ENCODE results near the gene PLPPR2. TPM values are rescaled to one million over a fixed set of nuclear protein-coding genes. Genes with fewer than 3 reads are reported as not detected.
"Not testable (repeated sequence)": the region's sequence is repeated elsewhere in the genome, so short reads cannot be mapped to it uniquely, and the experiment has no call there.

PLPPR2 gene
- total and polyA plus RNA-seq, 5 donors: 19.7 to 32.1 (median 25.1) TPM

DNA sequence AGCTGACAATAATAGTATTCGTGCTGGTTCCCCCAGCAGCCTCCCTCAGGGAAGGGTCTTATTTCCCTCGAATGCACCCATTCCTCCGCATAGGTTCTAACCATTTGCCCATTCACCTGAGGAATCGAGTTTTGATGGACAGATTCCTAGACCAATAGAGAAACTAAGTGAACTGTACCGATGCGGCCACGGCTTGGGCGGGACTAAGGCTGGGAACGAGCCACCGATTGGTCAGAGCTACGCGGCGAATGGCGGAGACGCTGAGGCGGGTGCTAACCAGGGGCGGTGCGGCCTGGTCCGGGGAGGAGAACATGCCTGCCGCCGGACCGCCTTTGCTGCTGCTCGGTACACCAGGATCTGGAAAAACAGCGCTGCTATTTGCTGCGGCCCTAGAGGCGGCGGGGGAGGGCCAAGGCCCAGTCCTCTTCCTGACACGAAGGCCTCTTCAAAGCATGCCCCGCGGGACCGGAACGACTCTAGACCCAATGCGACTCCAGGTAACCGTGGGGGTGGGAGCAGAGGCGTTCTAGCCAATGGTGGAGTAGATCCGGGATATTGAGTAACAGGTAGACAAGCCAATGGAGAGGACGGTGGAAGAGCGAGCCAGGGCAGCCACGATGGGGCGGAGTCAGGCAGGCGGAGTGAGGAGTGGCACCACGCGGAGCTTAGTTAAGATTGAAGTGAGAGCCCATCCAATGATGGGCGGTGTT, 19.4 kb downstream of the PLPPR2 start, which contains the start of gene SWSAP1:
Gene SWSAP1 (plus strand): TSS at position 234 of the 710 bp plus-strand sequence. CDS start 15 bp downstream, at position 249.
- H3K27ac ChIP-seq (ENCODE audit: low read length): peak within 1 kb of the TSS; percentile 99
- intact Hi-C loops (cut with DNase I): no loop called here
- H3K27me3 ChIP-seq (ENCODE audit: control insufficient read depth, insufficient read depth): no peaks in the 10 kb centered on the region
- WGBS: under 1% methylated on average over 44 of the region's 44 CpGs
- ATAC-seq: peak; percentile 97 to 98
- peaks cover 11% of the 10 kb centered on the region for H3K4me1 ChIP-seq (ENCODE audit: control insufficient read depth, insufficient read depth, low read length)
- H3K9me3 ChIP-seq (ENCODE audit: control insufficient read depth, low read length): no peaks in the 10 kb centered on the region
- DNase-seq: peak; percentile 98 to 99 (median 99)
- H3K4me3 ChIP-seq (ENCODE audit: low read length): peak within 1 kb of the TSS; percentile 74

GRCh38 chr19:11375143-11375948, 20.1 kb downstream of the PLPPR2 start:
- WGBS: 13% methylated on average over 27 of the region's 27 CpGs
- H3K9me3 ChIP-seq (ENCODE audit: control insufficient read depth, low read length): no peaks in the 10 kb centered on the region
- peak overlapping the region; percentile 87 for H3K27ac ChIP-seq (ENCODE audit: low read length)
- DNase-seq (peak; percentile 61 to 86 (median 84)), ATAC-seq (peak; percentile 9 to 32)
- no peaks in the 10 kb centered on the region for H3K27me3 ChIP-seq (ENCODE audit: control insufficient read depth, insufficient read depth)
- peak overlapping the region; percentile 62 for H3K4me3 ChIP-seq (ENCODE audit: low read length)
- intact Hi-C loops (cut with DNase I): no loop called here
- peaks cover 11% of the 10 kb centered on the region for H3K4me1 ChIP-seq (ENCODE audit: control insufficient read depth, insufficient read depth, low read length)

- Histone ChIP-seq H3K4me1 (ENCODE audit: control insufficient read depth, insufficient read depth, low read length) (peaks cover 15% of the 10 kb centered on the region), H3K27ac (ENCODE audit: low read length) (no peak overlapping the region)
Measured at GRCh38 chr19:11377237-11377636, 22.0 kb downstream of the PLPPR2 start.

DNA sequence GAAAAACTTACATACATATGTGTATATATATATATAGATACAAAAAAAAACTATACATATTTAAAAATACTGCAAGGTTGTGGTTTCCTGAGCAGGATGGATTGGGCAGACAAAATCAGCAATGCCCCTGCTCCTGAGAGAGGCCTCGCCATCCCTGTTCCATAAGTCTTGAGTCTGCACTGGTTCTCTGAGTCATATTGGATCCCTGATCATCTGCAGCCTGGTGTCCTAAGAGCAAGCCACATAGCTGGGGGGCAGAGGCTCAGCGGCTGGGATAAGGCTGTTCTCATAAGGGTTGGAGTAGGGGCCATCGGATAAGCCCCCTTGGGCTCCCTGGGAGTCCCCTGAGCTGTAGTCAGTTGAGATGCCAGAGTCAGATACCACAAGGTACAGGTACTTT, 22.5 kb downstream of the PLPPR2 start:
- Histone ChIP-seq H3K9me3 (ENCODE audit: control insufficient read depth, low read length) (no peaks in the 10 kb centered on the region), H3K4me1 (ENCODE audit: control insufficient read depth, insufficient read depth, low read length) (peaks cover 15% of the 10 kb centered on the region), H3K27ac (ENCODE audit: low read length) (no peak overlapping the region), H3K27me3 (ENCODE audit: control insufficient read depth, insufficient read depth) (no peaks in the 10 kb centered on the region), H3K4me3 (ENCODE audit: low read length) (no peak overlapping the region)
- DNase-seq: no peak
- ATAC-seq: no peak
- WGBS: over 99% methylated on average over 3 of the region's 3 CpGs
- intact Hi-C loops (cut with DNase I): no loop called here

More at GRCh38 chr19:11377237-11377636, 22.0 kb downstream of the PLPPR2 start:
- no peak for DNase-seq
- Histone ChIP-seq H3K9me3 (ENCODE audit: control insufficient read depth, low read length) (no peaks in the 10 kb centered on the region), H3K27me3 (ENCODE audit: control insufficient read depth, insufficient read depth) (no peaks in the 10 kb centered on the region), H3K4me3 (ENCODE audit: low read length) (no peak overlapping the region)
- ATAC-seq: no peak
- intact Hi-C loops (cut with DNase I): no loop called here

- ATAC-seq: no peak
- intact Hi-C loops (cut with DNase I): no loop called here
- DNase-seq: peak; percentile 52 to 81 (median 80)
- Histone ChIP-seq H3K27me3 (ENCODE audit: control insufficient read depth, insufficient read depth) (no peaks in the 10 kb centered on the region), H3K9me3 (ENCODE audit: control insufficient read depth, low read length) (no peaks in the 10 kb centered on the region), H3K4me1 (ENCODE audit: control insufficient read depth, insufficient read depth, low read length) (peaks cover 17% of the 10 kb centered on the region), H3K27ac (ENCODE audit: low read length) (no peak overlapping the region), H3K4me3 (ENCODE audit: low read length) (no peak overlapping the region)
- WGBS: 46% methylated on average over 8 of the region's 8 CpGs
Measured at GRCh38 chr19:11378319-11379189, 23.3 kb downstream of the PLPPR2 start.

GRCh38 chr19:11379269-11379845, 24.1 kb downstream of the PLPPR2 start:
- WGBS: 90% methylated on average over 14 of the region's 14 CpGs
- H3K4me3 ChIP-seq (ENCODE audit: low read length); H3K27ac ChIP-seq (ENCODE audit: low read length); ATAC-seq; intact Hi-C loops (cut with DNase I); H3K27me3 ChIP-seq (ENCODE audit: control insufficient read depth, insufficient read depth); DNase-seq; H3K9me3 ChIP-seq (ENCODE audit: control insufficient read depth, low read length): not testable (repeated sequence)
- H3K4me1 ChIP-seq (ENCODE audit: control insufficient read depth, insufficient read depth, low read length): peaks cover 12% of the 10 kb centered on the region

- H3K4me3 ChIP-seq (ENCODE audit: low read length): no peak overlapping the region
- H3K27ac ChIP-seq (ENCODE audit: low read length): no peak overlapping the region
- no peak for DNase-seq
- H3K27me3 ChIP-seq (ENCODE audit: control insufficient read depth, insufficient read depth): no peaks in the 10 kb centered on the region
- no peak for ATAC-seq
- H3K4me1 ChIP-seq (ENCODE audit: control insufficient read depth, insufficient read depth, low read length): peaks cover 12% of the 10 kb centered on the region
- intact Hi-C loops (cut with DNase I): loop anchor here in 2 of 4 donors (10.0 kb wide), 2 partner anchors 55 to 65 kb away; partner anchors contain the start of genes ODAD3 (in 1 of the 2) and PRKCSH (in 1 of the 2)
- no peaks in the 10 kb centered on the region for H3K9me3 ChIP-seq (ENCODE audit: control insufficient read depth, low read length)
- 95% methylated on average over 7 of the region's 7 CpGs for WGBS
Measured at GRCh38 chr19:11379857-11380350, 24.7 kb downstream of the PLPPR2 start.

GRCh38 chr19:11380653-11381537, 25.7 kb downstream of the PLPPR2 start:
- intact Hi-C loops (cut with DNase I): loop anchor here in 2 of 4 donors (10.0 kb wide), 2 partner anchors 54 to 64 kb away; partner anchors contain the start of genes ODAD3 (in 1 of the 2) and PRKCSH (in 1 of the 2)
- ATAC-seq: peak; percentile 88 to 90
- H3K27ac ChIP-seq (ENCODE audit: low read length): peak overlapping the region; percentile 46
- no peaks in the 10 kb centered on the region for H3K27me3 ChIP-seq (ENCODE audit: control insufficient read depth, insufficient read depth)
- H3K4me3 ChIP-seq (ENCODE audit: low read length): peak overlapping the region; percentile 47
- peaks cover 8% of the 10 kb centered on the region for H3K4me1 ChIP-seq (ENCODE audit: control insufficient read depth, insufficient read depth, low read length)
- DNase-seq: peak; percentile 93 to 97 (median 96)
- 2% methylated on average over 54 of the region's 54 CpGs for WGBS
- no peaks in the 10 kb centered on the region for H3K9me3 ChIP-seq (ENCODE audit: control insufficient read depth, low read length)

DNA sequence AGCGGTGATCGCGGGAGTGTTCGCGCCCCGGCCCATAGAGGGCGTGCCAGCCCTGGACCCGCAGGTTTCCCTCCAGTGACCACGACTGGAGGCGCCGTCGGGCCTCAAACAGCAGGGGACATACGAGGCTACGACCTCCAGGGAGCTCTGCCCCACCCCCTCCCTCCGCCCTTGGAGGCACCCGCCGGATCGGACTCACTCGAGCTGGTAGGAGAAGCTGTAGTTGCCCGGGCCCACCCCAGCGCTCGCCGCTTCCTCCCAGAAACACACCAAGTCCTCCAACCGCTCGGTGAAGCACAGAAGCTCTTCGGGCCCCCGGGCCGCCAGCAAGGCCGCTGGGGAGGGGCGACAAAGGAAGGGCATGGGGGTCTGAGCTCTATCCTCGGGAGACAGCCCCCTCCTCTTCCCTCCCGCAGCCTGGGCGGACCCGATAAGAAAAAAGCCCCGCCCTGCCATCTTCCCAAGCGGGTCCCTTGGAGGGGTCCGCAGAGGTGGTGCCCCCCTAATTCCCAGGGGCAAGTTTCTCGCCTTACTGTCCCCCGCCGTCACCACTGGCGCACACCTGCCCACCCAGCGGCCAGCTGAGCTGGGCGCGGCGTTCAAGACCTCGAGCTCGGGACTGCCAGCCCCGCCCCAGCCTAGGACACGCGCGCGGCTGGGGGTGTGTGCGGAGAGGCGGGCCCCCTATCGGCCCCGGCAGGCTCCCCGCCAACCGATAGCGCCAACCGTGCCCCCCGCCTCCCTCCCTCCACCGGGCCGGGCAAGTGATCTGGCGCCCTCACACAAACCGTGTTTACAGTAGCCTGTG, 27.9 kb downstream of the PLPPR2 start:
- Histone ChIP-seq H3K4me1 (ENCODE audit: control insufficient read depth, insufficient read depth, low read length) (peaks cover 8% of the 10 kb centered on the region), H3K27me3 (ENCODE audit: control insufficient read depth, insufficient read depth) (no peaks in the 10 kb centered on the region), H3K9me3 (ENCODE audit: control insufficient read depth, low read length) (no peaks in the 10 kb centered on the region), H3K4me3 (ENCODE audit: low read length) (peak overlapping the region; percentile 50), H3K27ac (ENCODE audit: low read length) (no peak overlapping the region)
- DNase-seq (peak; percentile 47 to 83 (median 78)), ATAC-seq (peak; percentile 2 to 36)
- WGBS: 1% methylated on average over 65 of the region's 65 CpGs
- intact Hi-C loops (cut with DNase I): loop anchor here in 2 of 4 donors (10.0 kb wide), 2 partner anchors 52 to 62 kb away; partner anchors contain the start of genes ODAD3 (in 1 of the 2) and PRKCSH (in 1 of the 2)

All from right cardiac atrium (tissue), 5 donors.